ENCODE measurements around the gene COL15A1. TPM values are rescaled to one million over a fixed set of nuclear protein-coding genes. Genes with fewer than 3 reads are reported as not detected.

COL15A1 gene
- total and polyA plus RNA-seq, 2 of the 13 experiments (the other 11 are each of a cell fraction or from before 2014, with no cell fraction given), result not detected

- TF ChIP-seq ARID5B (CRISPR knock-in tag; IDR thresholded peaks at IDR 0.05) (no peak), CHD4 (IDR thresholded peaks at IDR 0.05; ENCODE audit: borderline replicate concordance, low read length) (no peak), ZBTB20 (CRISPR knock-in tag; IDR thresholded peaks at IDR 0.05; ENCODE audit: borderline replicate concordance, low read depth) (no peak), SRSF4 (IDR thresholded peaks at IDR 0.05; ENCODE audit: low read depth, low read length, poor library complexity, severe bottlenecking) (no peak), TMF1 (CRISPR knock-in tag; IDR thresholded peaks at IDR 0.05; ENCODE audit: low read depth) (no peak)
These were observed 107.7 kb downstream of the COL15A1 start (continued) for GRCh38 chr9:99051406-99051805.

- Histone ChIP-seq H3K4me3 (replicated peaks in 1 of 3; ENCODE audit: insufficient read depth in 1 of 3, low read depth in 2 of 3, low read length in 3 of 3) (no peak overlapping the region), H3K79me2 (ENCODE audit: insufficient read depth, low read length) (no peaks in the 10 kb centered on the region), H3K27ac (ENCODE audit: extremely low read length, insufficient read depth, low read length) (no peak overlapping the region), H3K27me3 (ENCODE audit: control insufficient read depth in 1 of 2, insufficient read depth in 2 of 2, low read length in 2 of 2) (peaks cover 0 to 6% of the 10 kb centered on the region in 2 experiments; a peak in 2 of 5 replicates), H3K4me1 (ENCODE audit: insufficient read depth, low read length) (no peaks in the 10 kb centered on the region; the same call in 1 of the 2 replicates), H3K36me3 (replicated peaks in 1 of 2; ENCODE audit: control insufficient read depth in 1 of 2, insufficient read depth in 2 of 2, low read length in 2 of 2) (no peaks in the 10 kb centered on the region), H3K9ac (ENCODE audit: insufficient read depth, low read depth, low read length) (no peak overlapping the region), H3K9me3 (ENCODE audit: low read length) (no peaks in the 10 kb centered on the region), H2AFZ (ENCODE audit: low read length) (no peak overlapping the region), H4K20me1 (ENCODE audit: insufficient read depth, low read length) (no peaks in the 10 kb centered on the region), H3K4me2 (ENCODE audit: low read depth, low read length) (no peak overlapping the region)
- in situ Hi-C loops (cut with HindIII; ENCODE audit: extremely low pct_ligation_motif_present, low pct_unique_long_range_greater_than_20kb) (no loop called here), intact Hi-C loops (cut with micrococcal nuclease; ENCODE audit: unreplicated experiment) (no loop called here)
- no TSS peak for BruUV-seq (replicated peaks)
- WGBS (ENCODE audit: low lambda C conversion rate), result 8% methylated on average over 2 of the region's 4 CpGs
- TF ChIP-seq E2F1 (CRISPR knock-in tag; IDR thresholded peaks at IDR 0.05), result no peak
- ATAC-seq (no peak), DNase-seq (ENCODE audit: low spot score) (no peak), FAIRE-seq (no peak)
- CTCF ChIA-PET (ENCODE audit: low intra/inter-chr PET ratio, low total read pairs), result no interaction called here
- POLR2A ChIA-PET, result no interaction called here
These were observed 108.1 kb downstream of the COL15A1 start for GRCh38 chr9:99051851-99052250.
